ENCODE data around the gene RPS15.
"Not testable (repeated sequence)": the region's sequence is repeated elsewhere in the genome, so short reads cannot be mapped to it uniquely, and the experiment has no call there.

Gene RPS15

DNA sequence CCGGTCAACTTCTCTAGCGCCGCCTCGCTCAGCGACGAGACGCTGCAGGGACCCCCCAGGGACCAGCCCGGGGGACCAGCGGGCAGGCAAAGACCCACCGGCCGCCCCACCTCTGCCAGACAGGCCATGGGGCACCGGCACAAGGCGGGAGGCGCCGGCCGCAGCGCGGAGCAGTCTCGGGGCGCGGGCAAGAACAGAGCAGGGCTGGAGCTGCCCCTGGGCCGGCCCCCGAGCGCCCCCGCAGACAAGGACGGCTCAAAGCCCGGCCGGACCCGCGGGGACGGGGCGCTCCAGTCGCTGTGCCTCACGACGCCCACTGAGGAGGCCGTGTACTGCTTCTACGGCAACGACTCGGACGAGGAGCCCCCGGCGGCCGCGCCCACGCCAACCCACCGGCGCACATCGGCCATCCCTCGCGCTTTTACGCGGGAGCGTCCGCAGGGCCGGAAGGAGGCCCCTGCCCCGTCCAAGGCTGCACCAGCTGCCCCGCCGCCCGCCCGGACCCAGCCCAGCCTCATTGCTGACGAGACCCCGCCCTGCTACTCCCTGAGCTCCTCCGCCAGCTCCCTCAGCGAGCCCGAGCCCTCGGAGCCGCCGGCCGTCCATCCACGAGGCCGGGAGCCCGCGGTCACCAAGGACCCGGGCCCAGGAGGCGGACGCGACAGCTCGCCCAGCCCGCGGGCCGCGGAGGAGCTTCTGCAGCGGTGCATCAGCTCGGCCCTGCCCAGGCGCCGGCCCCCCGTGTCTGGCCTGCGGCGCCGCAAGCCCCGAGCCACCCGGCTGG lies 29.5 kb downstream of the RPS15 start:
- no peak for DNase-seq (ENCODE audit: extremely low read depth in 1 of 2, low read depth in 1 of 2)

DNA sequence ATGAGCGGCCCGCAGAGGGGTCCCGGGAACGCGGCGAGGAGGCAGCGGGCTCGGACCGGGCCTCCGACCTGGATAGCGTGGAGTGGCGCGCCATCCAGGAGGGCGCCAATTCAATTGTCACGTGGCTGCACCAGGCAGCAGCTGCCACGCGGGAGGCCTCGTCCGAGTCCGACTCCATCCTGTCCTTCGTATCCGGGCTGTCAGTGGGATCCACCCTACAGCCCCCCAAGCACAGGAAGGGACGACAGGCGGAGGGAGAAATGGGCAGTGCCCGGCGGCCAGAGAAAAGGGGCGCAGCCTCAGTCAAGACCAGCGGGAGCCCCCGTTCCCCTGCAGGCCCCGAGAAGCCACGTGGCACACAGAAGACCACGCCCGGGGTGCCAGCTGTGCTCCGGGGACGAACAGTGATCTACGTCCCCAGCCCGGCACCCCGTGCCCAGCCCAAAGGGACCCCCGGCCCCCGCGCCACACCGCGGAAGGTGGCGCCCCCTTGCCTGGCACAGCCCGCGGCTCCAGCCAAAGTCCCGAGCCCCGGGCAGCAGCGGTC lies 30.2 kb downstream of the RPS15 start:
- no peak for DNase-seq (ENCODE audit: extremely low read depth in 1 of 2, low read depth in 1 of 2)

DNA sequence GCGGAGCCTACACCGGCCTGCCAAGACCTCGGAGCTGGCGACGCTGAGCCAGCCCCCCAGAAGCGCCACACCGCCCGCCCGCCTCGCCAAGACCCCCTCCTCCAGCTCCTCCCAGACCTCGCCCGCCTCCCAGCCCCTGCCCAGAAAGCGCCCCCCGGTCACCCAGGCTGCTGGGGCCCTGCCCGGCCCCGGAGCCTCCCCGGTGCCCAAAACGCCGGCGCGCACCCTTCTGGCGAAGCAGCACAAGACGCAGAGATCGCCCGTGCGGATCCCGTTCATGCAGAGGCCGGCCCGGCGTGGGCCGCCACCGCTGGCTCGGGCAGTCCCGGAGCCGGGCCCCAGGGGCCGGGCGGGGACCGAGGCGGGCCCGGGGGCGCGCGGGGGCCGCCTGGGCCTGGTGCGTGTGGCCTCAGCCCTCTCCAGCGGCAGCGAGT lies 30.6 kb downstream of the RPS15 start:
- DNase-seq (ENCODE audit: extremely low read depth in 1 of 2, low read depth in 1 of 2), result no peak

DNA sequence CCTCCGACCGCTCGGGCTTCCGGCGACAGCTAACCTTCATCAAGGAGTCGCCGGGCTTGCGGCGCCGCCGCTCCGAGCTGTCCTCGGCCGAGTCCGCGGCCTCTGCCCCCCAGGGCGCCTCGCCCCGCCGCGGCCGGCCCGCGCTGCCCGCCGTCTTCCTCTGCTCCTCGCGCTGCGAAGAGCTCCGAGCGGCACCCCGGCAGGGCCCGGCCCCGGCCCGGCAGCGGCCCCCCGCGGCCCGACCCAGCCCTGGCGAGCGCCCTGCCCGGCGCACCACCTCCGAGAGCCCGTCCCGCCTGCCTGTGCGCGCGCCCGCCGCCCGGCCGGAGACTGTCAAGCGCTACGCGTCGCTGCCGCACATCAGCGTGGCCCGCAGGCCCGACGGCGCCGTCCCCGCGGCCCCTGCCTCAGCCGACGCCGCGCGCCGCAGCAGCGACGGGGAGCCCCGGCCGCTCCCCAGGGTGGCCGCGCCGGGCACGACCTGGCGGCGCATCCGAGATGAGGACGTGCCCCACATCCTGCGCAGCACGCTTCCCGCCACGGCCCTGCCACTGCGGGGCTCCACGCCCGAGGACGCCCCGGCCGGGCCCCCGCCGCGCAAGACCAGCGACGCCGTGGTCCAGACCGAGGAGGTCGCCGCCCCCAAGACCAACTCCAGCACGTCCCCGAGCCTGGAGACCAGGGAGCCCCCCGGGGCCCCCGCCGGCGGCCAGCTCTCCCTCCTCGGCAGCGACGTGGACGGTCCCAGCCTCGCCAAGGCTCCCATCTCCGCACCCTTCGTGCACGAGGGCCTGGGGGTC lies 31.3 kb downstream of the RPS15 start:
- no peak for DNase-seq (ENCODE audit: extremely low read depth in 1 of 2, low read depth in 1 of 2)

DNA sequence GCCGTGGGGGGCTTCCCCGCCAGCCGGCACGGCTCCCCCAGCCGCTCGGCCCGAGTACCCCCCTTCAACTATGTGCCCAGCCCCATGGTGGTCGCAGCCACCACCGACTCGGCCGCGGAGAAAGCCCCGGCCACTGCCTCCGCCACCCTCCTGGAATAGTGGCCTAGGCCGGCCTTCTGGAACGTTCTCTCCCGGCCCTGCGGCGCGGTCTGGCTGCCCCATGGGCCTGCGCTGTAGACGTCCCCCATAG lies 31.8 kb downstream of the RPS15 start:
- DNase-seq (ENCODE audit: extremely low read depth in 1 of 2, low read depth in 1 of 2), result no peak

DNA sequence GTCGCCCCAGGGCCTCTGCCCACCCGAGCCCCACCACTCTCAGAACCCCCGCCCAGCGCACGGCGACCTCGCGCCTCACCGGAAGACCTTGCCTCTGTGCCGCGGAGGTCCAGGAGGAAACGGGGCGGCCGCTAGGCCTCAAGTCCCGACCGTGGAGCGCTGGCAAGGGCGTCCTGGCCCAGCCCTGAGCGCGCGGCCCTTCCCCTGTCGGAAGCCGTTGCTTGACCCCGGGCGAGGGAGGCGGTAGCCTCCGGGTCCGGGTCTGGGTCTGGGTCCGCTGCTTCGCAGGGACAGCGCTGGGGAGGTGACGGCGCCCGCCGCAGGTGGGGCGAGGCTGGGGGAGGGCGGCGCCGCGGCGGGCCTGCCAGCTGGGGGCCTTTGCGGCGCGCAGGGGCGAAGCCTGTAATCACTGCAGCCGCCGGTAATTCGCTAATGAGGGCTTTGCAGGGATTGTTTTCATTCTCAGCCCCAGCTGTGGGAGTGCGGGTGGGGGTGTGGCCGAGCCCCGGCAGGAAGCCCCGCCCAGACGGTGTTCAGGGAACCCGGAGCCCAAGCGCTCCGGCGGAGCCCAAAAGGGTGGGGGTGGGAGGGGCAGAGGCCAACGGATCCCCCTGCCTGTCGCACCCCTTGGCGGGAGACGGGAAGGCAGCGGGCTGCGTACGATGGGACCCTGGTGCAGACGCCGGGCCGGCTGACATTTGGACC lies 32.3 kb downstream of the RPS15 start:
- DNase-seq (ENCODE audit: extremely low read depth in 1 of 2, low read depth in 1 of 2), result peak in 1 of 2 donors; percentile 52

DNA sequence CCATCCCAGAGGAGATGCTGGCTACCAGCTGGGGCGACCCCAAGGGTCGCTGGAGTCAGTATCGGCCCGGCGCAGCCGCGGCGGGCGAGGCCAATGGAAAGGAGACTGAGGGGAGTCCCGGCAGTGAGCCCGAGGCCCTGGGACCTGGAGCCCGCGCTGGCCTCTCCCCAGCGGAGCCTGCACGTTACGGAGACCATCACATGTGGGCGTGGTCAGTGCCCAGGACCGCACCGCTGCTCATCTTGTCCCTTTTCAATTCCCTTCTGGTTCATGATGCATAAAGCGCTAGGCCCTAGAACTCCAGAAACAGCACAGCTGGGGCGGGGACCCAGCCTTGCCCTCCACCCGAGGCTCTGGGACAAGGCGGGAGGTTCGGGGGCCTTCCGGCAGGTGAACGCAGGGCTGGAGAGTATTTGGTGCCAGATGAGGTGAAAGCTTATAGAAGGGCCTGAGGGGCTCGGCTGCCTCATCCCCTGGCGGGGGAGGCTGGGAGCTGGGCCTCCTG lies 32.9 kb downstream of the RPS15 start:
- DNase-seq (ENCODE audit: extremely low read depth in 1 of 2, low read depth in 1 of 2), result no peak

DNA sequence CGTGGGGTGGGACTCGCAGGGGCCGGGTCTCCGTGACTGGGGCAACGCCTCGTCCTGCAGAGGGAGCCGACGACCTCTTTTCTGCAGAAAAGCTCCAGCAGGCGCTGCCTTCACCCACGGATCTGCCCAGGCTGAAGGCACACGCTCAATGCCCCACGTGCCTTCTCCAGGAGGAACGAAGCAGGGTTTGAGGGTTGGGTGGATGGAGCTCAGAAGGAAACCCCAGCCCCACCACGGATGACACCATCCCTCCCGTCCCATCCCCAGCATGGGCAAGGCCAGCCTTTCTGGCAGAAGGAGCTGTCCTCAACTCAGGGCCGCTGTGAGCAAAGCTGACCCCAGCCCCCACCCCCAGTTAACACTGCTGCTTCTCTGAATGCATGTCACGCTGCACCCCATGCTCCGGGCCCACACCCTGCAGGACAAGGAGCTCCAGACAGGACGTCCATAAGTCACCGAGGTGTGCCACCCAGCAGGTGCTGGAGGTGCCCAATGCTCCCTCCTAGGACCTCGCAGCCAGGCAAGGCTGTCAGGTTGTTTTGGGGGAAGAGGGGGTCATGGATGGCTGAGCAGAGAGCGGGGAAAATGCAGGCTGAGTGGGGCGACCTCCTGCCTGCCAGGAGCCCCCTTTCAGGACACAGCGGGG lies 33.4 kb downstream of the RPS15 start:
- no peak for DNase-seq (ENCODE audit: extremely low read depth in 1 of 2, low read depth in 1 of 2)

DNA sequence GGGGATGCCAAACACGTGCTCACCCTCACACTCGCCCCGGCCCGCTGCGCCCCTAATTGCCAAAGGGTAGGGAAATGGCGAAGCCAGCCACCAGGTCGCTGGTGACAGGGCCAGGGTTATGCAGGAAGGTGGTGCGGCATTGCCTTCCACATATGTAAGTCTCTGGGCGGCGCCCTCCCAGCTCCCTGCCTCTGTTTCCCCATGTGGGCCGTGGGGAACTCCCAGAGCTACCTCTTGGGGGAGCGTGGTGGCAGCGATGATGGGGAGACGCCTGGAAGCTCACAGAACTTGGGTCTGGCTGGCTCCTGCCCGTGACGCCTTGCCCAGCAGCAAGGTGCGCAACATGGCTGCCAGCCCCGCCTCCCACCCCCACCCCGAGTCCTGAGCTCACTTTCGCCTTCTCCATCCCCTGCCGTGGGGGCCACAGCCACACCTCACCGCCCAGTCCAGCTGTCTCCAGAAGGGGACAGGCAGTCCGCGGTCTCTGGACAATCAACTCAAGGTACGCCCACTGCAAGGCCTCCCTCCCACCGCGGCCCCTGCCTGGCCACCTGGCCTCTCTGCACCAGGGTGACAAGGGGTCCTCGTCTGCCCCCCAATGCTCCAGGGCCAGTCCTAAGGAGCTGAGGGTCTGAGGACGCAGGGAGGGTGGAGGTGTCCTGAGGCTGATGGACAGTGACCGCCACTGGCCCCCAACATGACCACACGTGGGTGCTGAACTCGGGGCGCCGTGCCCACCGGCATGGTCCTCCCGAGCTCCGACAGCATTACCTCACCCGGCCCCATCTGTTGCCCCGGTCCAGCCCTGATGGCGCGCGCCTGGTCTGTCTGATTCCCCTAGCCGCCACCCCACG lies 34.3 kb downstream of the RPS15 start:
- DNase-seq (ENCODE audit: extremely low read depth in 1 of 2, low read depth in 1 of 2), result no peak

DNA sequence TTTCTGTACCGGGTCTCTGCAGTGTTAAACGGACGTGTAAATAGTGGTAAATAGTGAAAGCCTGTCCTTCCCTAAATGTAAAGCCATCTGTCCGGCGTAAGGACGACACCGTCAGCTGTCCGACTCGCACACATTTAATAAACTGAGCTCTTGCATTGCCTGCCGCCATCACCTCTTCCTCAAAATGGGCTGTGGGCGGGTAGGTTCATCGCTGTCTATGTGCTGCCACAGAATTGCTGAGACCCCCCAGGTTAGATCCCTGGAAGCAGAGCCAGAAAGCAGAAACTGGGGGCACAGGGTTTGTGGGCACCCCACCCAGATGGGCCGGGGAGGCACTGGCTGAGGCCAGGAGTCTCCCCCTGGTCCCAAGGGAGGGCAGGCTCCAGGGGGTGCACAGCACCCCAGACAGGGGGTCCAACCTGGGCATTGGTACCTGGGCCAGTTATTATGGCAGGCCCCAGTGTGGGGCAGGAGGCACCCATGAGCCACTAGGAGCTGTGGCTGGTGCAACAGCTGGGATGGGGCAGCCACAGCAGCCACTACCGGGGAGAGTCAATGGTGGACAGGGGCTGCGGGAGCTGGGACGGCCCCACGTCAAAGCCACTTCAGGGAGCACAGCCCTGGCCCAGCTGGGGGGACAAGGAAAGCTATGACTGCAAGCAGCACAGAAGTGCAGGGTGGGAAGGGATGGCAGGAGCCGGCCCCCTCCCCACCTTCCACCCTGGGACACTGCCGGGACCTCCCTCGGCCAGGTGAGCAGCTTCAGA lies 35.1 kb downstream of the RPS15 start:
- no peak for DNase-seq (ENCODE audit: extremely low read depth in 1 of 2, low read depth in 1 of 2)

DNA sequence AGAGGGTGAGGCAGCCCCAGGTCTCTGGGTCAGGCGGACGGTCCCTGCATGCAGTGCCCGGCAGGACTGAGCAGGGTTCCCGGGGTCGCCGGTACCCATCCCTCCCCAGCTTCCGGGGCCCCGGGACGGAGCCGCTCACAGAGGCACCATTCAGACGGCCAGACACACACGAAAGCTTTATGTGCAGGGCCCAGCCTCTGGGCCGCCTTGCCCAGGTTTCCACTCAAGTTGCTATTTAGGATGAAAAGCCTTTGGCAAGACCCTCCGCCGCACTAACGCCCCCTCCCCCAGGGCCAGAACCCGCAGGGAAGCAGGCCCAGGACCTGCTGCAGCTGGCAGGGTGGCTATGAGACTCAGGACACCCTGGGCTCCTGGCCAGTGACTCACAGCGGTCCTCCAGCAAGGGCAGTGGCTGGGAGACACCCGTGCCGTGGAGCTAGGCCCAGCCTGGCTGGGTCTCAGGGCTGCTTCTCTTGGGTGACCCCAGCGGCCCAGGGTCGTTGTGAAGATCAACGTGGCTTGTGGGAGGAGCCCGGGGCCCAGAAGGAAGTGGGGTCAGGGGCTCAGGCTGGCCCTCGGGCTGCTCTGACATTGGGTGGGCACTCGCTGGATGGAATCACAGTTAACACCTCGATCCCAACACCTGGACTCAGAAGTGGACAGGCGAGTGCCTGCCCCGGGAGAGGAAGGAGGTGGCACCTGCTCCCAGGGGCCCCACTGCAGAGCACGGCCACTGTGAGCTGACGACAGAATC lies 36.0 kb downstream of the RPS15 start:
- DNase-seq (ENCODE audit: extremely low read depth in 1 of 2, low read depth in 1 of 2), result no peak

DNA sequence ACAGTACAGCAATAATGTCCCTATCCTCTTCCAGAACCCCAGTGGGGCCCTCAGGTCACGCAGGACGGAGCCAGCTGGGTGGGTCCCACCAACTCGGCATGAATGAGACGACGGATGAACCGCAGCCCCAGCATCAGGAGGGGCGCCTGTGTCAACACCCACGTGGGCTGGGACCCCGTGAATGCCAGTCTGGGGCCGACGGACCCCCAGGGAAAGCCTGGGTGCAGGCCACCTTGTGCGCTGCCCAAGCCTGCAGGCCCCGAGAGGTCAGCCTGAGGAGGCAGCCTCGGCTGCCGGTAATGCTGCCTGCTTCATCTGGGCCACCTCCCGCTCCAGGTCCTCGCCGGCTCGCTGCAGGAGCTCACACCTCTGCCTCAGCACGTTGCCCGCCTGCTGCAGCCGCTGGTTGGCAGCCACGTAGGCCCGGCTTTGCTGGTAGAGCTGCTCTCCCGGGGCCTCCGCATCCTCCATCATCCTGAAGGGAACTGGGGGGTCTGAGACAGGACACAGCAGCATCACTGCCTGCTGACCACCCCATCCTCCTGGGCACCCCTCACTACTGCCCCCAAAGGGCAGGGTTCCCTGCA lies 36.7 kb downstream of the RPS15 start:
- DNase-seq (ENCODE audit: extremely low read depth in 1 of 2, low read depth in 1 of 2), result no peak

DNA sequence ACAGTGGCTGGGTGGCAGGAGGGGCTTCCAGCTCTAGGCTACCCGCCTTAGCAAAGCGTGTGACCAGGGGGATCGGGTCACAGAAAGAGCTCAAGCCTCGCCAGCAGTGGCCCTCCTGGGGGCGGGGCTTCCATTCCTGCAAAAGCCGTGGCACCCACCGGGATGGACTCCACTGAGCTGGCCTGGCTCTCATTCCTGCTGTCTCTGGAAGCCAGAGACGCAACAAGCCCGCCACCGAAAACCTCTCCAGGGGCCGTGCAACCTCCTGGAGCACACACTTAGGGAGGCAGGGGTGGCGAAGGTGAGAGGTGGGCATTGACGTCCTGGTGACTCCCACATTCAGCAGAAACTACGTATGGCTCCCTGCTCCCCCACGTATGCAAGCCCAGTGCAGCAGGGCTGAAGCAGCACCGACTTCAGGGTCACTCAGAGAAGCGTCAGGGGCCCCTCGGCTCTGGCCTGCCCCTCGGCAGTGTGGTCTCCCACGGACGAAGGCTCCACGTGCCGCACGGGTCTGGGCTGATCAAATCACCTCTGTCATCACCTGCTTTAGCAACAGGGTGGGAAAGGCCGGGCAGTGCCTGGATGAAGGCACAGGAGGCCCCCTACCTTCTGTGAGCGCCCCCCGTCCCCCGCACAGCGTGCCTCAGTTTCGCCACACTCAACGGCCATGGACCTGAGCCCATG lies 37.7 kb downstream of the RPS15 start:
- no peak for DNase-seq (ENCODE audit: extremely low read depth in 1 of 2, low read depth in 1 of 2)

DNA sequence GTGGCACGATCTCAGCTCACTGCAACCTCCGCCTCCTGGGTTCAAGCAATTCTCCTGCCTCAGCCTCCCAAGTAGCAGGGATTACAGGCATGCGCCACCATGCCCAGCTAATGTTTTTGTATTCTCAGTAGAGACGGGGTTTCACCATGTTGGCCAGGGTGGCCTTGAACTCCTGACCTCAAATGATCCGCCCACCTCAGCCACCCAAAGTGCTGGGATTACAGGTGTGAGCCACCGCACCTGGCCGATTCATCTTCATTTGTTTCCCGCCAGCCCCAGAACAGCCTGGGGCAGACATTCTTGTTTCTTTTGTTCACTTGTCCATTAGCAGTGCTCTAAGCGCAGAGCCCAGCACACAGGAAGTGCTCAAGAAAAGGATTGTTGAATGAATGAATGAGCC lies 38.9 kb downstream of the RPS15 start:
- DNase-seq (ENCODE audit: extremely low read depth in 1 of 2, low read depth in 1 of 2), result not testable (repeated sequence)

DNA sequence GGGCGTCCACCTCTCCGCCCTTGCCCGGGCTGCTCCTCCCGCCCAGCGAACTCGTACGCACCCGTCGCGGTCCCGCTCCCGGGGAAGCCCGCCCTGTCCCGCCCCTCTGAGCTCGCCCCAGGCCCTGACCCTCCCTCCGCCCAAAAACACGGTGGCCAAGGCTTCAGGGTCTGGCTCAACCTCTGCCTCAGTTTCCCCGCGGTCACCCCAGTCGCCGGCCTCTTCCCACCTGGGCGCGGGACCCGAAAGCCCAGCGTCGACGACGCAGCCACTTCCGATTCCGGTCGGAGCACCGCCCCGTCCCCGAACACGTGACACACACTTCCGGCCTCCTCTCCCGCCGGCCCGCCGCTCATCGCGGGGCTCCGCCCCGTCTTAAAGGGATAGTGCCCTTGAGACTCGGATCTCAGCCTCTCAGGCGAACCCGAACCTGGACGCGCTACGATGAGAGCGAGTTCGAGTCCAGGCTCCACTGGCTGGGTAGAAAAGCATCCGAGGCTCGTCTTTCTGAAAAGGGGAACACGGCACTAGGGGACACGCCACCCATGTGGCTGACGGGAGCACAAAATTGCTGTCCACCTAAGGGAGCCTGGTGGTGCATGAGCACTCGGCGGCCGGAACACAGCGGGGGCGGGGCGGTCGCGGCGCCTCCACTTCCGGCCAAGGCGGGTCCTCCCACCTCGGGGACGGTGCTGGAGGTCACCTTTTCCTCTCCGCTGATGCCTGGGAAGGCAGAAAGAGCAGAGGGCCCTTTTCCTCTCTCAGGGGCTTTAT lies 40.9 kb downstream of the RPS15 start, which contains the start of gene C19orf25:
Gene C19orf25, minus strand, starts transcription at position 282 of the 774 bp plus-strand sequence. CDS start 312 bp downstream, outside the sequence.
- DNase-seq (ENCODE audit: extremely low read depth in 1 of 2, low read depth in 1 of 2), result peak; percentile 75 to 89

DNA sequence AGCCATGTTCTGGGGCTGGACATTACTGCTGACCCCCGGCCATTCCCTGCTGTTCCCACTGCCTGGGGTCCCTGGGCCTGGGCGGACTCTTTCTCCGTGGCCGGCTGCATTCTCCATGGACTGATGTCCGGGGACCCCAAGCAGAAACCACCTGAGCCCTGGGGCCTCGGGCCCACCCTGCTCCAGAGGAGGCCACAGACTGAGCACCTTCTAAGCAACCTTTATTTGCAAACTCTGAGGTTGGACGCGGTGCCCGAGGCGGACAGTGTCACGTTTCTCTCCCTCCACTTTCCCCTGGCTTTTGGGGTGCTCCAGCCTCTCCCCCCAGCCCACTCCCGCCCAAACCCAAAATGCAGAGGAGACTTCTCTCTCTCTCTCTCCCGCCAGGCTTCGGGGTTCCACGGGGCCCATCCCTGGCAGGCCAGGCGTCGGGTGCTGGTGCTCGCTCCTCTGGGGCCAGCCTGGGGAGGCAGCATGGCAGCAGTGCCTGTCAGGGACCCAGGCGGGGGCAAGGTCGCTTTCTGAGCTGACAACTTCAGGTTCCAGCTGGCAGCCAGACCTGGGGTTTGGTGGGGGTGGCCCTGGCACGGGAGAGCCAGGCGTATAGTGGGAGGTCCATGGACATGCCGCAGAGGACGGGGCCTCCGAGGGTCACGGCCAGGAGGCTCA lies 43.2 kb downstream of the RPS15 start:
- no peak for DNase-seq (ENCODE audit: extremely low read depth in 1 of 2, low read depth in 1 of 2)
